Suprapubic skin (tissue), 4 donors: ENCODE data around the gene JAZF1. TPM values are rescaled to one million over a fixed set of nuclear protein-coding genes. Genes with fewer than 3 reads are reported as not detected.

ENCODE experiments used
- DNase-seq, 2 donors: peaks; one replicate each; pipeline ENCODE4 v3.0.0-alpha.2; 2019; ENCODE audit warnings: low spot score in 2 of 2
- H3K27ac ChIP-seq: fragments of 200-600 bp; sonication (generic); one replicate; pipeline ENCODE4 v1.5.1; 2019
- H3K27me3 ChIP-seq: fragments of 200-600 bp; sonication (generic); one replicate; pipeline ENCODE4 v1.5.1; 2019
- H3K36me3 ChIP-seq: fragments of 200-600 bp; sonication (generic); one replicate; pipeline ENCODE4 v1.5.1; 2019
- H3K4me1 ChIP-seq: fragments of 200-600 bp; sonication (generic); one replicate; pipeline ENCODE4 v1.5.1; 2019
- H3K4me3 ChIP-seq: fragments of 200-600 bp; sonication (generic); one replicate; pipeline ENCODE4 v1.5.1; 2019; ENCODE audit warnings: mild to moderate bottlenecking
- H3K9me3 ChIP-seq: fragments of 200-600 bp; sonication (generic); one replicate; pipeline ENCODE4 v1.5.1; 2019
- EP300 ChIP-seq: sonication (generic); formaldehyde crosslinking; IDR thresholded peaks from one replicate; pipeline ENCODE4 v1.6.1; 2017; ENCODE audit warnings: antibody characterized with exemption
- POLR2A ChIP-seq, 2 donors: fragments of 450-650 bp; IDR thresholded peaks; one replicate each; pipeline ENCODE4 v1.6.1; 2017; ENCODE audit warnings: antibody characterized with exemption in 2 of 2, mild to moderate bottlenecking in 2 of 2, moderate library complexity in 2 of 2
- POLR2AphosphoS5 ChIP-seq, 3 donors: sonication (generic); formaldehyde crosslinking; IDR thresholded peaks; one replicate each; pipeline ENCODE4 v1.6.1; 2017; ENCODE audit warnings: antibody characterized with exemption in 3 of 3
- WGBS: methylation state at CpG from one replicate; pipeline ENCODE4 v1.1.5; 2018; 5-methylcytosine and 5-hydroxymethylcytosine counted together
- total RNA-seq, 4 donors: library from RNA; depleted of rRNA; stranded (reverse); fragments of >200 nt; gene quantifications; one replicate each; pipeline ENCODE4 v1.1.0, GENCODE V29; 2016
- TF ChIP-seq, protein P1 (sequence below), 2 donors: fragments of 200-600 bp in 1 of 2; fragments of 450-650 bp in 1 of 2; sonication (generic) in 1 of 2; IDR thresholded peaks; one replicate each; pipeline ENCODE4 v1.5.1; 2016 to 2019; ENCODE audit warnings: antibody characterized with exemption in 2 of 2, mild to moderate bottlenecking in 1 of 2, moderate library complexity in 1 of 2

Gene JAZF1
- total RNA-seq, 4 donors from 2014 or later: 5.0 to 8.4 (median 7.4) TPM

DNA sequence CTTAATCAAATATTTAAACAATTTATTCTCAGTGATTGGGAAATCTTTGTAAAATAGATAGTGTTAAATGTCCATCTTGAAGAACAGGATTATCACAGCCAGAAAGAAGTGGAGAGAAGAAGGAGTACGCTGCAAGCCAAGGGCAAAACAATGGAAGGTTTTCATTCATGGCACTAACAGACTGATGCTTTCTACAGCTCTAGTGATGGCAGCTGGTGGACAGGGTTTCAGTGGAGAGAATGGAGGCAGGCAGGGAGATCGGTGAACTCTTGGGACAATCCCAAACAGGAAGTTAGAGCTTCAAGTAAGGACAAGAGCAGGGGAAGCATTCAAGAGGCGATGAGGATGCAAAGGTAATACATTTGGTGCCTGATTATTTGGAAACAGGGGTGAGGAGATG lies 207.0 kb downstream of the JAZF1 start:
- Histone ChIP-seq H3K9me3 (no peaks in the 10 kb centered on the region), H3K4me3 (no peak overlapping the region), H3K36me3 (no peaks in the 10 kb centered on the region), H3K4me1 (no peaks in the 10 kb centered on the region), H3K27me3 (no peaks in the 10 kb centered on the region), H3K27ac (no peak overlapping the region)
- no peak for DNase-seq
- 85% methylated on average over 3 of the region's 3 CpGs for WGBS
- TF ChIP-seq POLR2AphosphoS5 (IDR thresholded peaks at IDR 0.05) (no peak), EP300 (no peak), POLR2A (IDR thresholded peaks at IDR 0.05) (no peak)
- TF ChIP-seq, protein P1, sequence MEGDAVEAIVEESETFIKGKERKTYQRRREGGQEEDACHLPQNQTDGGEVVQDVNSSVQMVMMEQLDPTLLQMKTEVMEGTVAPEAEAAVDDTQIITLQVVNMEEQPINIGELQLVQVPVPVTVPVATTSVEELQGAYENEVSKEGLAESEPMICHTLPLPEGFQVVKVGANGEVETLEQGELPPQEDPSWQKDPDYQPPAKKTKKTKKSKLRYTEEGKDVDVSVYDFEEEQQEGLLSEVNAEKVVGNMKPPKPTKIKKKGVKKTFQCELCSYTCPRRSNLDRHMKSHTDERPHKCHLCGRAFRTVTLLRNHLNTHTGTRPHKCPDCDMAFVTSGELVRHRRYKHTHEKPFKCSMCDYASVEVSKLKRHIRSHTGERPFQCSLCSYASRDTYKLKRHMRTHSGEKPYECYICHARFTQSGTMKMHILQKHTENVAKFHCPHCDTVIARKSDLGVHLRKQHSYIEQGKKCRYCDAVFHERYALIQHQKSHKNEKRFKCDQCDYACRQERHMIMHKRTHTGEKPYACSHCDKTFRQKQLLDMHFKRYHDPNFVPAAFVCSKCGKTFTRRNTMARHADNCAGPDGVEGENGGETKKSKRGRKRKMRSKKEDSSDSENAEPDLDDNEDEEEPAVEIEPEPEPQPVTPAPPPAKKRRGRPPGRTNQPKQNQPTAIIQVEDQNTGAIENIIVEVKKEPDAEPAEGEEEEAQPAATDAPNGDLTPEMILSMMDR (IDR thresholded peaks at IDR 0.05): no peak

- 76% methylated on average over 2 of the region's 2 CpGs for WGBS
Observed at GRCh38 chr7:27972276-27972675, 208.3 kb downstream of the JAZF1 start.

DNA sequence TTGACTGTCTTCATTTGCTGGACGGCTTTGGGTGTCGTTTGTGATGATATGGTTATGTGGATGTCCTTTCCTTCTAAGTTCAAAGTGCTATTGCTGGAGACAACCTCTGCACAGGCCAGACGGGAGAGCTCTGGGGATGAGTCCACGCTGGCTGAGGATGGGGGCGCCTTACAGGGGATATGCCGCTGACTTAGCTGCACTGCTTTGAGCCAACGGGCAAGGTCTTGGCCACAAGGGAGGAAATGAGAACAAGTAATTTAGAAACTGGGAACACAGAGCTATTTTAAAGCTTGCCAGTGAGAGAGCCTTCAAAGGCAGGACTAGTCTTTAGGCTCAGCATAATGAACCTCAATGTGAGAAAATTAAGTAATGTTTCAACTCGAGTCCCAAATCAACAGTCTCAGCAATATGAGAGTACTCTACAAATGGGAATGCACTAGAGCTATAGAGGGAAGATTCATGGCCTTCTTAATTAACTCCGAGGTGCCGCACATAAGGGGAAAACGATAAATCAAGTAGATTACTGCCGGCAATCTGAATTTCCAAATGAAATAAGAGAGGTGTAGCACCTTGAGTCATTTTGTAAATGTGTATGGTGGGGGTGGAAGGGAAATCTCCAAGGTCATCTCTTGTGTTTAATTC lies 209.3 kb downstream of the JAZF1 start:
- Histone ChIP-seq H3K4me1 (no peaks in the 10 kb centered on the region), H3K4me3 (no peak overlapping the region), H3K27me3 (no peaks in the 10 kb centered on the region), H3K27ac (no peak overlapping the region), H3K36me3 (no peaks in the 10 kb centered on the region), H3K9me3 (no peaks in the 10 kb centered on the region)
- WGBS: 91% methylated on average over 12 of the region's 12 CpGs
- DNase-seq: no peak
- TF ChIP-seq, protein P1 (IDR thresholded peaks at IDR 0.05): no peak

More at GRCh38 chr7:27972276-27972675, 208.3 kb downstream of the JAZF1 start:
- Histone ChIP-seq H3K27me3 (no peaks in the 10 kb centered on the region), H3K36me3 (no peaks in the 10 kb centered on the region), H3K9me3 (no peaks in the 10 kb centered on the region), H3K4me3 (no peak overlapping the region), H3K27ac (no peak overlapping the region), H3K4me1 (no peaks in the 10 kb centered on the region)
- no peak for DNase-seq
- TF ChIP-seq POLR2A (IDR thresholded peaks at IDR 0.05): no peak
- TF ChIP-seq, protein P1 (IDR thresholded peaks at IDR 0.05): no peak
- no peak for TF ChIP-seq EP300
- TF ChIP-seq POLR2AphosphoS5 (IDR thresholded peaks at IDR 0.05): no peak

DNA sequence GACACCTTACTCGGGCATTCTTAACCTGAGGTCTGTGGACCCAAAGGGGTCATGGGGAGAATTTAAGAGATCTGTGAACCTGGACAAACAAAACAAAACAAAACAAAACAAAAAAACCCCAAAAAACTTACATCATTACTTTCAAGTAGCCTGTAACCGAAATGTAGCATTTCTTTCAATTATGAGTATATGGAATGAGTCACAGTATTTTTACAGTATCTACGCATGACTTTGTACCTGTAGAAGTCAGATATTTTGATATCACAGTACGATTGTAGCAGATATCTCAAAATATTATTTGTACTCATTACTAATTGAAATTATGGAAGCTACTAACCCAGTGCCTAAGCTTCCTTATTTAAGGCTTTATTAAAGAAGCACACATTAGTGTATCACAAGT lies 210.2 kb downstream of the JAZF1 start:
- Histone ChIP-seq H3K4me1 (peaks cover 6% of the 10 kb centered on the region), H3K9me3 (no peaks in the 10 kb centered on the region), H3K27me3 (no peaks in the 10 kb centered on the region), H3K36me3 (no peaks in the 10 kb centered on the region), H3K4me3 (no peak overlapping the region), H3K27ac (no peak overlapping the region)
- no peak for DNase-seq
- 71% methylated on average over 4 of the region's 4 CpGs for WGBS
- TF ChIP-seq POLR2AphosphoS5 (IDR thresholded peaks at IDR 0.05) (no peak), POLR2A (IDR thresholded peaks at IDR 0.05) (no peak), EP300 (no peak)
- TF ChIP-seq, protein P1 (IDR thresholded peaks at IDR 0.05): no peak

- no peaks in the 10 kb centered on the region for H3K9me3 ChIP-seq
- H3K36me3 ChIP-seq: no peaks in the 10 kb centered on the region
- TF ChIP-seq EP300: no peak
- TF ChIP-seq POLR2AphosphoS5 (IDR thresholded peaks at IDR 0.05): no peak
- TF ChIP-seq POLR2A (IDR thresholded peaks at IDR 0.05): no peak
- TF ChIP-seq, protein P1 (IDR thresholded peaks at IDR 0.05): no peak
- H3K4me1 ChIP-seq: peaks cover 6% of the 10 kb centered on the region
- no peak overlapping the region for H3K4me3 ChIP-seq
- no peaks in the 10 kb centered on the region for H3K27me3 ChIP-seq
- no peak overlapping the region for H3K27ac ChIP-seq
- DNase-seq: no peak
- WGBS: 87% methylated on average over 6 of the region's 6 CpGs
Observed at GRCh38 chr7:27969346-27969745, 211.2 kb downstream of the JAZF1 start.
